Measurements from ENCODE around the gene TPST2.

GRCh38 chr22:26616650-26617049, 26.7 kb upstream of the TPST2 start:
- TF ChIP-seq YY1 (IDR thresholded peaks at IDR 0.05; ENCODE audit: insufficient read depth, insufficient read length) = no peak
- no peak for TF ChIP-seq ZNF274 (IDR thresholded peaks at IDR 0.05; ENCODE audit: low read depth, low read length)
- no peak for TF ChIP-seq SUZ12 (IDR thresholded peaks at IDR 0.05; ENCODE audit: extremely low read depth, insufficient read depth, insufficient read length)
